Measurements from ENCODE around the gene CAPN12. TPM values are rescaled to one million over a fixed set of nuclear protein-coding genes. Genes with fewer than 3 reads are reported as not detected.

Gene CAPN12
- total and polyA plus RNA-seq, 10 of the 15 experiments (the other 5 are each of a cell fraction or from before 2014, with no cell fraction given): 0.64 to 4.6 (median 2.0) TPM

DNA sequence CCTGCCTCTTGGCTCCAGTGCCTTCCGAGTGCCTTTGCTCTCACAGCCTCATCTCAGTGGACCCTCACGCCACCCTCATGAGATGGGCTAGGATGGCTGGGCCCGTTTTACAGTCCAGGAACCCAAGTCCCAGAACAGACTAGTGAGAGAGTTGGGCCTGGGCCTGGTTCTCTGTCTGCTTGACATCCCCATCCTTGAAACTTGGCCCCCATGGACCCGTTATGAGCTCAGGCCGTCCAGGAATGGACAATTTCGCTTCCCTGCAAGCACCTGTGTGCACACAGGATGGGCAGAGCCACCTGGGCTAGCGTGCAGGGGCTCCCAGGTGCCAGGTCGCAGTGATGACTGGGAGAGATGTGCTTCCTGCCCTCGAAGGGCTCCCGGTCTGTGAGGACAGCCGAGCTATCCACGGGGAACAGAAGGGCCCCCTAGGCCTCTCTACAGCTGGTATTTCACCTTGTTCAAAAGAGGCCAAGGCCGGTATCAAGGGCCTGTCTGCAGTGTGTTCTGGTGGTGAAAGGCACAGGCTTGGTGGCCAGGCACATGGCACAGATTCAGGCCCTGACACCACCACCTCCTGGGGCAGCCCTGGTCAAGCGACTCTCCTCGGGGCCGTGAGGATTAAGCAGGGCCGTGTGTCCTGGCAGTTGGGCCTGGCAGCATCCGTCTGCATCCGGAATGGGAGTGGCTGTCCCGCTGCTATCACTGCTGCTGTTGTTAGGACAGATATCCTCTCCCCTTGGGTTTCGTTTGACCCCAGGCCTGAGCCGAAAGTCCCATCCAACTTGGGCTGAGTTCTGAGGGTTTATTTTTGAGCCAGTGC, 38.9 kb downstream of the CAPN12 start:
- Histone ChIP-seq H3K4me2 (ENCODE audit: control insufficient read depth, insufficient read depth) (no peak overlapping the region), H3K9ac (ENCODE audit: control insufficient read depth, insufficient read depth, low read length) (no peak overlapping the region), H3K79me2 (ENCODE audit: control insufficient read depth, insufficient read depth, low read length) (no peaks in the 10 kb centered on the region; the same call in 1 of the 2 replicates), H4K20me1 (ENCODE audit: control insufficient read depth, insufficient read depth) (no peaks in the 10 kb centered on the region), H3K4me3 (no peak overlapping the region), H3K27me3 (replicated peaks in 1 of 2; ENCODE audit: control insufficient read depth in 2 of 2, insufficient read depth in 2 of 2, low read length in 1 of 2) (no peaks in the 10 kb centered on the region), H3K36me3 (ENCODE audit: control insufficient read depth in 2 of 2, insufficient read depth in 2 of 2, low read length in 1 of 2) (peaks cover 36 to 61% of the 10 kb centered on the region in 2 experiments; a peak in 3 of 4 replicates), H3K4me1 (ENCODE audit: control insufficient read depth, insufficient read depth, low read length) (no peaks in the 10 kb centered on the region), H3K27ac (ENCODE audit: control insufficient read depth, insufficient read depth) (no peak overlapping the region), H2AFZ (ENCODE audit: control insufficient read depth, low read depth, low read length) (no peak overlapping the region), H3K9me3 (replicated peaks; ENCODE audit: control insufficient read depth, insufficient read depth, low read length) (no peaks in the 10 kb centered on the region)
- FAIRE-seq (no peak), ATAC-seq (no peak), DNase-seq (ENCODE audit: low read depth, low spot score) (no peak)
- POLR2A ChIA-PET: no interaction called here
- RAD21 ChIA-PET (ENCODE audit: unreplicated experiment): no interaction called here
- SMC1A ChIA-PET (ENCODE audit: uncharacterized antibody, unreplicated experiment): no interaction called here
- intact Hi-C loops (cut with micrococcal nuclease; ENCODE audit: unreplicated experiment) (no loop called here), in situ Hi-C loops (cut with MboI) (no loop called here)
- CTCF ChIA-PET: no interaction called here
- TF ChIP-seq SP1 (IDR thresholded peaks at IDR 0.05; ENCODE audit: low read depth, low read length) (no peak), POLR2A (IDR thresholded peaks at IDR 0.05; ENCODE audit: low read depth, low read length) (0 out of 2 replicates have a peak, but pooled peaks have one; percentile 9), CREM (IDR thresholded peaks at IDR 0.05; ENCODE audit: low read depth) (no peak)
- WGBS (ENCODE audit: insufficient coverage, insufficient replicate concordance, low lambda C conversion rate, missing lambda C conversion rate): 94% methylated on average over 22 of the region's 22 CpGs
- BruUV-seq (replicated peaks): no TSS peak

GRCh38 chr19:38704488-38705026, 39.7 kb downstream of the CAPN12 start:
- Histone ChIP-seq H3K27ac (ENCODE audit: control insufficient read depth, insufficient read depth) (no peak overlapping the region), H3K36me3 (ENCODE audit: control insufficient read depth in 2 of 2, insufficient read depth in 2 of 2, low read length in 1 of 2) (peaks cover 39 to 59% of the 10 kb centered on the region in 2 experiments; a peak in 3 of 4 replicates), H3K79me2 (ENCODE audit: control insufficient read depth, insufficient read depth, low read length) (no peaks in the 10 kb centered on the region; the same call in 1 of the 2 replicates), H2AFZ (ENCODE audit: control insufficient read depth, low read depth, low read length) (no peak overlapping the region), H4K20me1 (ENCODE audit: control insufficient read depth, insufficient read depth) (no peaks in the 10 kb centered on the region), H3K9ac (ENCODE audit: control insufficient read depth, insufficient read depth, low read length) (no peak overlapping the region), H3K9me3 (replicated peaks; ENCODE audit: control insufficient read depth, insufficient read depth, low read length) (no peaks in the 10 kb centered on the region), H3K4me1 (ENCODE audit: control insufficient read depth, insufficient read depth, low read length) (no peaks in the 10 kb centered on the region), H3K4me3 (no peak overlapping the region), H3K27me3 (replicated peaks in 1 of 2; ENCODE audit: control insufficient read depth in 2 of 2, insufficient read depth in 2 of 2, low read length in 1 of 2) (no peaks in the 10 kb centered on the region), H3K4me2 (ENCODE audit: control insufficient read depth, insufficient read depth) (no peak overlapping the region)
- RAD21 ChIA-PET (ENCODE audit: unreplicated experiment): no interaction called here
- intact Hi-C loops (cut with micrococcal nuclease; ENCODE audit: unreplicated experiment): no loop called here
- FAIRE-seq (no peak), ATAC-seq (no peak), DNase-seq (ENCODE audit: low read depth, low spot score) (no peak)
- POLR2A ChIA-PET: no interaction called here
- SMC1A ChIA-PET (ENCODE audit: uncharacterized antibody, unreplicated experiment): no interaction called here
- BruUV-seq (replicated peaks): no TSS peak
- in situ Hi-C loops (cut with MboI): no loop called here
- whole genome bisulfite sequencing (ENCODE audit: insufficient coverage, insufficient replicate concordance, low lambda C conversion rate, missing lambda C conversion rate): 91% methylated on average over 12 of the region's 13 CpGs
- CTCF ChIA-PET: no interaction called here
- 0 out of 2 replicates have a peak, but pooled peaks have one; percentile 6 for TF ChIP-seq RAD21 (IDR thresholded peaks at IDR 0.05; ENCODE audit: insufficient read depth, low read depth, low read length)
- TF ChIP-seq TAF1 (IDR thresholded peaks at IDR 0.05; ENCODE audit: borderline replicate concordance, low read depth, low read length): no peak
- no peak for TF ChIP-seq MLLT1 (IDR thresholded peaks at IDR 0.05)

Measured in GM12878 (cell line).